ENCODE results near the gene ETV3L. TPM values are rescaled to one million over a fixed set of nuclear protein-coding genes. Genes with fewer than 3 reads are reported as not detected.

The ETV3L gene
- total and polyA plus RNA-seq, 4 donors, result 0.10 to 0.17 (median 0.11) TPM; not detected in 1

Other genes starting within 250 kb of the ETV3L start
- gene INSRR, start 240.7 kb downstream of the ETV3L start, total RNA-seq, result 1 to 10 TPM in 1 of 2 donors, under 1 TPM in 1; 0.40 to 5.2 TPM
- 1 to 10 TPM in 1 of 2 donors, under 1 TPM in 1; 0.70 to 3.4 TPM for gene INSRR, start 240.7 kb downstream of the ETV3L start, polyA plus RNA-seq (ENCODE audit: insufficient read length in 2 of 2)
- gene NTRK1, start 238.9 kb downstream of the ETV3L start, total RNA-seq, result 10 to 100 TPM in 1 of 2 donors, 1 to 10 TPM in 1; 2.6 to 13.5 TPM
- 1 to 10 TPM; 1.7 to 2.8 TPM for gene NTRK1, start 238.9 kb downstream of the ETV3L start, polyA plus RNA-seq (ENCODE audit: insufficient read length in 2 of 2)
- 10 to 100 TPM in 1 of 2 donors, 1 to 10 TPM in 1; 3.5 to 12.7 TPM for gene PEAR1, start 206.1 kb downstream of the ETV3L start, total RNA-seq
- 10 to 100 TPM in 1 of 2 donors, 1 to 10 TPM in 1; 5.6 to 11.6 TPM for gene PEAR1, start 206.1 kb downstream of the ETV3L start, polyA plus RNA-seq (ENCODE audit: insufficient read length in 2 of 2)
- gene LRRC71, start 179.2 kb downstream of the ETV3L start, total RNA-seq, result 1 to 10 TPM in 1 of 2 donors, under 1 TPM in 1; 0.30 to 4.5 TPM
- gene LRRC71, start 179.2 kb downstream of the ETV3L start, polyA plus RNA-seq (ENCODE audit: insufficient read length in 2 of 2), result 1 to 10 TPM; 8.0 to 8.5 TPM
- gene ARHGEF11, start 54.1 kb downstream of the ETV3L start, total RNA-seq, result 10 to 100 TPM; 38.6 to 40.7 TPM
- 10 to 100 TPM; 54.8 to 60.1 TPM for gene ARHGEF11, start 54.1 kb downstream of the ETV3L start, polyA plus RNA-seq (ENCODE audit: insufficient read length in 2 of 2)
- 10 to 100 TPM; 14.3 to 15.5 TPM for gene ETV3, start 38.6 kb upstream of the ETV3L start, total RNA-seq
- gene ETV3, start 38.6 kb upstream of the ETV3L start, polyA plus RNA-seq (ENCODE audit: insufficient read length in 2 of 2), result 10 to 100 TPM; 12.0 to 12.1 TPM

Measured in spinal cord (tissue), 4 donors.